ENCODE data around the gene NIM1K. TPM values are rescaled to one million over a fixed set of nuclear protein-coding genes. Genes with fewer than 3 reads are reported as not detected.

NIM1K gene
- polyA plus RNA-seq, 1 of the 3 experiments (the other 2 are of a cell fraction), result 0.16 TPM

GRCh38 chr5:43245724-43246385 lies 53.8 kb downstream of the NIM1K start:
- Histone ChIP-seq H4K20me1 (ENCODE audit: insufficient read depth) (no peaks in the 10 kb centered on the region), H3K4me1 (ENCODE audit: control insufficient read depth in 1 of 2, insufficient read depth in 2 of 2, low read depth in 1 of 2, low read length in 1 of 2) (no peaks in the 10 kb centered on the region), H3F3A (replicated peaks; ENCODE audit: insufficient read depth) (no peaks in the 10 kb centered on the region), H3K4me2 (no peak overlapping the region), H3K9me2 (no peaks in the 10 kb centered on the region), H3K27ac (ENCODE audit: low read depth in 2 of 2, low read length in 1 of 2) (no peak overlapping the region), H3K36me3 (replicated peaks in 1 of 2; ENCODE audit: control insufficient read depth in 1 of 2, insufficient read depth in 2 of 2, low read length in 1 of 2) (no peaks in the 10 kb centered on the region), H3K27me3 (ENCODE audit: insufficient read depth) (no peaks in the 10 kb centered on the region; the same call in 1 of the 2 replicates), H3K9me3 (no peaks in the 10 kb centered on the region), H3K9ac (no peak overlapping the region), H3K4me3 (ENCODE audit: low read depth in 2 of 2, low read length in 1 of 2) (no peak overlapping the region), H2AFZ (ENCODE audit: low read depth) (no peak overlapping the region), H3K79me2 (ENCODE audit: insufficient read depth) (no peaks in the 10 kb centered on the region)
- TF ChIP-seq TEAD4 (IDR thresholded peaks at IDR 0.05; ENCODE audit: borderline replicate concordance, insufficient read depth) (no peak), EP300 (IDR thresholded peaks at IDR 0.05; ENCODE audit: borderline replicate concordance in 1 of 2, low read depth in 1 of 2, low read length in 1 of 2) (no peak), SIN3A (IDR thresholded peaks at IDR 0.05; ENCODE audit: borderline replicate concordance, low read depth, low read length) (no peak), RXRA (IDR thresholded peaks at IDR 0.05; ENCODE audit: borderline replicate concordance, low read depth) (no peak), TCF12 (IDR thresholded peaks at IDR 0.05) (no peak), GATA2 (CRISPR knock-in tag; IDR thresholded peaks at IDR 0.05) (no peak), POLR2AphosphoS5 (IDR thresholded peaks at IDR 0.05; ENCODE audit: low read depth, low read length) (no peak), MXI1 (IDR thresholded peaks at IDR 0.05; ENCODE audit: low read depth, low read length) (no peak), SMC3 (IDR thresholded peaks at IDR 0.05; ENCODE audit: low read depth, low read length) (no peak)
- TF ChIP-seq, protein P1, sequence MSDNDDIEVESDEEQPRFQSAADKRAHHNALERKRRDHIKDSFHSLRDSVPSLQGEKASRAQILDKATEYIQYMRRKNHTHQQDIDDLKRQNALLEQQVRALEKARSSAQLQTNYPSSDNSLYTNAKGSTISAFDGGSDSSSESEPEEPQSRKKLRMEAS (IDR thresholded peaks at IDR 0.05; ENCODE audit: low read depth), result no peak
- TF ChIP-seq, protein P2, sequence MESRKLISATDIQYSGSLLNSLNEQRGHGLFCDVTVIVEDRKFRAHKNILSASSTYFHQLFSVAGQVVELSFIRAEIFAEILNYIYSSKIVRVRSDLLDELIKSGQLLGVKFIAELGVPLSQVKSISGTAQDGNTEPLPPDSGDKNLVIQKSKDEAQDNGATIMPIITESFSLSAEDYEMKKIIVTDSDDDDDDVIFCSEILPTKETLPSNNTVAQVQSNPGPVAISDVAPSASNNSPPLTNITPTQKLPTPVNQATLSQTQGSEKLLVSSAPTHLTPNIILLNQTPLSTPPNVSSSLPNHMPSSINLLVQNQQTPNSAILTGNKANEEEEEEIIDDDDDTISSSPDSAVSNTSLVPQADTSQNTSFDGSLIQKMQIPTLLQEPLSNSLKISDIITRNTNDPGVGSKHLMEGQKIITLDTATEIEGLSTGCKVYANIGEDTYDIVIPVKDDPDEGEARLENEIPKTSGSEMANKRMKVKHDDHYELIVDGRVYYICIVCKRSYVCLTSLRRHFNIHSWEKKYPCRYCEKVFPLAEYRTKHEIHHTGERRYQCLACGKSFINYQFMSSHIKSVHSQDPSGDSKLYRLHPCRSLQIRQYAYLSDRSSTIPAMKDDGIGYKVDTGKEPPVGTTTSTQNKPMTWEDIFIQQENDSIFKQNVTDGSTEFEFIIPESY (IDR thresholded peaks at IDR 0.05; ENCODE audit: borderline replicate concordance, low read depth), result no peak
- TF ChIP-seq, protein P3, sequence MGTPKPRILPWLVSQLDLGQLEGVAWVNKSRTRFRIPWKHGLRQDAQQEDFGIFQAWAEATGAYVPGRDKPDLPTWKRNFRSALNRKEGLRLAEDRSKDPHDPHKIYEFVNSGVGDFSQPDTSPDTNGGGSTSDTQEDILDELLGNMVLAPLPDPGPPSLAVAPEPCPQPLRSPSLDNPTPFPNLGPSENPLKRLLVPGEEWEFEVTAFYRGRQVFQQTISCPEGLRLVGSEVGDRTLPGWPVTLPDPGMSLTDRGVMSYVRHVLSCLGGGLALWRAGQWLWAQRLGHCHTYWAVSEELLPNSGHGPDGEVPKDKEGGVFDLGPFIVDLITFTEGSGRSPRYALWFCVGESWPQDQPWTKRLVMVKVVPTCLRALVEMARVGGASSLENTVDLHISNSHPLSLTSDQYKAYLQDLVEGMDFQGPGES (IDR thresholded peaks at IDR 0.05; ENCODE audit: low read depth, low read length), result no peak
- ChIA-PET CTCF (no interaction called here), POLR2A (no interaction called here)
- WGBS (ENCODE audit: low lambda C conversion rate), result 64% methylated on average over 19 of the region's 19 CpGs
- no peak for DNase-seq

- H3K79me2 ChIP-seq (ENCODE audit: insufficient read depth), result no peaks in the 10 kb centered on the region
- TF ChIP-seq, protein P2 (IDR thresholded peaks at IDR 0.05; ENCODE audit: borderline replicate concordance, low read depth), result no peak
- TF ChIP-seq ELF1 (IDR thresholded peaks at IDR 0.05), result no peak
- TF ChIP-seq, protein P1 (IDR thresholded peaks at IDR 0.05; ENCODE audit: low read depth), result no peak
- no peak overlapping the region for H2AFZ ChIP-seq (ENCODE audit: low read depth)
- 46% methylated on average over 5 of the region's 5 CpGs for WGBS (ENCODE audit: low lambda C conversion rate)
- CTCF ChIA-PET, result interaction anchor here (0.9 kb wide), 1 partner anchor 105 kb away, joined by 3 read pairs; no protein-coding TSS in a partner anchor
- H3K27me3 ChIP-seq (ENCODE audit: insufficient read depth), result no peaks in the 10 kb centered on the region; the same call in 1 of the 2 replicates
- DNase-seq, result no peak
- POLR2A ChIA-PET, result no interaction called here
- no peak overlapping the region for H3K27ac ChIP-seq (ENCODE audit: low read depth in 2 of 2, low read length in 1 of 2)
- H3K9me2 ChIP-seq, result no peaks in the 10 kb centered on the region
- H3K9ac ChIP-seq, result no peak overlapping the region
- no peaks in the 10 kb centered on the region for H3K9me3 ChIP-seq
- H3K36me3 ChIP-seq (replicated peaks in 1 of 2; ENCODE audit: control insufficient read depth in 1 of 2, insufficient read depth in 2 of 2, low read length in 1 of 2), result no peaks in the 10 kb centered on the region
- H4K20me1 ChIP-seq (ENCODE audit: insufficient read depth), result no peaks in the 10 kb centered on the region
- no peak overlapping the region for H3K4me2 ChIP-seq
- H3F3A ChIP-seq (replicated peaks; ENCODE audit: insufficient read depth), result no peaks in the 10 kb centered on the region
- no peaks in the 10 kb centered on the region for H3K4me1 ChIP-seq (ENCODE audit: control insufficient read depth in 1 of 2, insufficient read depth in 2 of 2, low read depth in 1 of 2, low read length in 1 of 2)
- H3K4me3 ChIP-seq (ENCODE audit: low read depth in 2 of 2, low read length in 1 of 2), result no peak overlapping the region
Measured at GRCh38 chr5:43251754-43252153, 59.7 kb downstream of the NIM1K start.
